Ascending aorta (tissue), 2 donors: ENCODE measurements around the gene ZNF311. TPM values are rescaled to one million over a fixed set of nuclear protein-coding genes. Genes with fewer than 3 reads are reported as not detected.

ENCODE experiments used
- DNase-seq, 2 donors: peaks; one replicate each; pipeline ENCODE4 v3.0.0-alpha.2; 2019; ENCODE audit warnings: low spot score in 2 of 2
- H3K27ac ChIP-seq, 2 donors: fragments of 200-600 bp; sonication (generic); one replicate each; pipeline ENCODE4 v1.5.1; 2016 to 2017; ENCODE audit warnings: mild to moderate bottlenecking in 1 of 2
- H3K27me3 ChIP-seq: fragments of 200-600 bp; sonication (generic); one replicate; pipeline ENCODE4 v1.5.1; 2017
- H3K36me3 ChIP-seq, 2 donors: fragments of 200-600 bp; sonication (generic); one replicate each; pipeline ENCODE4 v1.5.1; 2016
- H3K4me1 ChIP-seq, 2 donors: fragments of 200-600 bp; sonication (generic); one replicate each; pipeline ENCODE4 v1.5.1; 2016 to 2017; ENCODE audit warnings: mild to moderate bottlenecking in 1 of 2
- H3K4me3 ChIP-seq, 2 donors: fragments of 200-600 bp; sonication (generic); one replicate each; pipeline ENCODE4 v1.5.1; 2016 to 2017; ENCODE audit warnings: mild to moderate bottlenecking in 1 of 2
- H3K9me3 ChIP-seq, 2 donors: fragments of 200-600 bp; sonication (generic); one replicate each; pipeline ENCODE4 v1.5.1; 2016
- intact Hi-C: fragments of 100-400 bp; cut with DNase I; formaldehyde crosslinking; loops from one replicate; pipeline ENCODE4 v1.15.1; 2023
- total RNA-seq: library from RNA; depleted of rRNA; stranded (reverse); fragments of >200 nt; gene quantifications from one replicate; pipeline ENCODE4 v1.1.0, GENCODE V29; 2016
- TF ChIP-seq, protein P1 (sequence below), 3 experiments: fragments of 200-600 bp in 2 of 3; fragments of 450-650 bp in 1 of 3; sonication (generic) in 2 of 3; IDR thresholded peaks; one replicate each; pipeline ENCODE4 v1.5.1; 2016 to 2019; ENCODE audit warnings: antibody characterized with exemption in 3 of 3, mild to moderate bottlenecking in 1 of 3, moderate library complexity in 1 of 3

ZNF311 gene
- total RNA-seq, 1 donor from 2014 or later = not detected

DNA sequence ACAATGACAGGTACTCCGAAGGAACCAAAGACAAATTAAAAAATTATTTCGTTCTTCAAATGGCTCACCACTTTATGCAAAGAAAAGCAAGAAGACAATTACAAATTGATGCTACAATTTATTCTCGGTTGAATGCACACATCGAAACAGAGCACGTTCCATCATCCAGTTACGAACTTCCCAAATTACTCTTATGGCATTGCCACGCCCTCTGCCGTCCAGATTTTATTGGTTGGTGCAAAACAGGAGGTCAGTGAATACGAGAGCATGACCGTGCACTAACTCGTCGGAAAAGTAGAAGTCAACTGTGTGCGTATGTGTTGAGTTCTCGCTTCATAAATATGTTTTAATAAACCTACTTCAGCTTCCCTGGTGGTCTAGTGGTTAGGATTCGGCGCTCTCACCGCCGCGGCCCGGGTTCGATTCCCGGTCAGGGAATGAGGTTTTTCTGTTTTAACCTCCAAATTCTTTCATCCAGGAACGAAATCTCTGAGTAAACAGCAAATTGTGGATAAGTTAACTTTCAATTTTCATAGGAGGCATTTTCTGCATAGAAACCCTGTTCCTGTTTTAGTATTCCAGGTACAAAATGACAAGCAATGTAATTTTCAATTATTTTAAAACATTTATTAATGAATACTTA, 23.2 kb downstream of the ZNF311 start:
- H3K4me1 ChIP-seq = no peaks in the 10 kb centered on the region
- TF ChIP-seq, protein P1, sequence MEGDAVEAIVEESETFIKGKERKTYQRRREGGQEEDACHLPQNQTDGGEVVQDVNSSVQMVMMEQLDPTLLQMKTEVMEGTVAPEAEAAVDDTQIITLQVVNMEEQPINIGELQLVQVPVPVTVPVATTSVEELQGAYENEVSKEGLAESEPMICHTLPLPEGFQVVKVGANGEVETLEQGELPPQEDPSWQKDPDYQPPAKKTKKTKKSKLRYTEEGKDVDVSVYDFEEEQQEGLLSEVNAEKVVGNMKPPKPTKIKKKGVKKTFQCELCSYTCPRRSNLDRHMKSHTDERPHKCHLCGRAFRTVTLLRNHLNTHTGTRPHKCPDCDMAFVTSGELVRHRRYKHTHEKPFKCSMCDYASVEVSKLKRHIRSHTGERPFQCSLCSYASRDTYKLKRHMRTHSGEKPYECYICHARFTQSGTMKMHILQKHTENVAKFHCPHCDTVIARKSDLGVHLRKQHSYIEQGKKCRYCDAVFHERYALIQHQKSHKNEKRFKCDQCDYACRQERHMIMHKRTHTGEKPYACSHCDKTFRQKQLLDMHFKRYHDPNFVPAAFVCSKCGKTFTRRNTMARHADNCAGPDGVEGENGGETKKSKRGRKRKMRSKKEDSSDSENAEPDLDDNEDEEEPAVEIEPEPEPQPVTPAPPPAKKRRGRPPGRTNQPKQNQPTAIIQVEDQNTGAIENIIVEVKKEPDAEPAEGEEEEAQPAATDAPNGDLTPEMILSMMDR (IDR thresholded peaks at IDR 0.05) = peak in 1 of 3 experiments; percentile 18
- no peaks in the 10 kb centered on the region for H3K9me3 ChIP-seq
- peak overlapping the region; percentile 63 to 64 for H3K4me3 ChIP-seq
- DNase-seq = peak; percentile 79 to 96
- intact Hi-C loops = loop anchor here (1.0 to 10.0 kb wide), 9 partner anchors 37 to 1847 kb away; a partner anchor contains a TSS
- no peaks in the 10 kb centered on the region for H3K36me3 ChIP-seq
- H3K27me3 ChIP-seq = no peaks in the 10 kb centered on the region
- H3K27ac ChIP-seq = peak overlapping the region; percentile 74 to 79

DNA sequence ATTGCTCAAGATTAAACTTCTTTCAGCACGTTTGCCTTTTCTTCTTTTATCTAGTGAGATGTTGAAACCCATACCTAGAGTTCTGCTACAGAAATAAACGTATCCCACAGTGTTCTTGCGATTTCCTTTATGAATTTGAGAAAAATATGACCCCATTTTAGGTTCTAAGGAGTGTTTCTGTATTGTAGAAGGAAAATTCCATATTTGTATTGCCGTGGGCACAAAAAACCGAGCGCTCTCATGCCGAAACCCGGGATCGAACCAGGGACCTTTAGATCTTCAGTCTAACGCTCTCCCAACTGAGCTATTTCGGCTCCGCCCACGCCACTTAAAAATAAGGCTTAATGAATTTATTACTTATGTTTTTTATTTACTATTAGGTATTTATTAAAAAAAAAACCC, 23.7 kb downstream of the ZNF311 start:
- H3K27me3 ChIP-seq = no peaks in the 10 kb centered on the region
- intact Hi-C loops = loop anchor here (1.0 to 10.0 kb wide), 7 partner anchors 36 to 1847 kb away; a partner anchor contains a TSS
- H3K4me3 ChIP-seq = peak overlapping the region; percentile 63 to 64
- peak overlapping the region; percentile 74 to 79 for H3K27ac ChIP-seq
- H3K36me3 ChIP-seq = no peaks in the 10 kb centered on the region
- no peaks in the 10 kb centered on the region for H3K4me1 ChIP-seq
- DNase-seq = peak in 1 of 2 donors; percentile 85
- TF ChIP-seq, protein P1 (IDR thresholded peaks at IDR 0.05) = no peak
- H3K9me3 ChIP-seq = no peaks in the 10 kb centered on the region

DNA sequence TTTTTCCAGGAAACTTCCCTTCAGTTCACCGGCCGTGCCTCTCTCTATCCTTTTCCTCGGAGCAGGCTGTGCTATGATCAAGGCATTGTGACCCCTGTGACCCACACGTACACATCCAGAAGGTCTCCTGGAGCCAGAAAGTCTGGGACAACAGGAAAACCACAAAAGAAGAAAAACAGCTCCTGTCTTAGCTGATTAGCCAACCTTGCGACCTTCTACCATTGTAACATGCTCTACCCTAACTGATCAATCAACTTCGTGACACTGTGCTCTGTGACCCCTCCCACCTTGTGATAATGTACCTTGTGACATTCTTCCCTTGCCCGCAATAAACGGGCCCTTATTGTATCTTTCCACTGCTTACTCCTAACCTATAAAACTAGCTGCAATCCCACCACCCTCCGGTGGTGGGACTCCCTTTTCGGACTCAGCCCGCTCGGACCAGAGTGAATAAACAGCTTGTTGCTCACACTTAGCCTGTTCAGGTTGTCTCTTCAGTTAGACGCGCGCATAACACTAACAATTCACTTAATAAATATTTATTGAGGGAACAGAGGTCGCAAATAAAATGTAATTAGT, 24.2 kb downstream of the ZNF311 start:
- Histone ChIP-seq H3K4me3 (peak overlapping the region; percentile 63 to 64), H3K9me3 (no peaks in the 10 kb centered on the region), H3K27ac (peak overlapping the region; percentile 74 to 79), H3K36me3 (no peaks in the 10 kb centered on the region), H3K4me1 (no peaks in the 10 kb centered on the region), H3K27me3 (no peaks in the 10 kb centered on the region)
- DNase-seq = peak in 1 of 2 donors; percentile 83
- intact Hi-C loops = loop anchor here (1.0 to 10.0 kb wide), 7 partner anchors 36 to 1846 kb away; a partner anchor contains a TSS
- TF ChIP-seq, protein P1 (IDR thresholded peaks at IDR 0.05) = peak; percentile 17 to 41 (median 32)

DNA sequence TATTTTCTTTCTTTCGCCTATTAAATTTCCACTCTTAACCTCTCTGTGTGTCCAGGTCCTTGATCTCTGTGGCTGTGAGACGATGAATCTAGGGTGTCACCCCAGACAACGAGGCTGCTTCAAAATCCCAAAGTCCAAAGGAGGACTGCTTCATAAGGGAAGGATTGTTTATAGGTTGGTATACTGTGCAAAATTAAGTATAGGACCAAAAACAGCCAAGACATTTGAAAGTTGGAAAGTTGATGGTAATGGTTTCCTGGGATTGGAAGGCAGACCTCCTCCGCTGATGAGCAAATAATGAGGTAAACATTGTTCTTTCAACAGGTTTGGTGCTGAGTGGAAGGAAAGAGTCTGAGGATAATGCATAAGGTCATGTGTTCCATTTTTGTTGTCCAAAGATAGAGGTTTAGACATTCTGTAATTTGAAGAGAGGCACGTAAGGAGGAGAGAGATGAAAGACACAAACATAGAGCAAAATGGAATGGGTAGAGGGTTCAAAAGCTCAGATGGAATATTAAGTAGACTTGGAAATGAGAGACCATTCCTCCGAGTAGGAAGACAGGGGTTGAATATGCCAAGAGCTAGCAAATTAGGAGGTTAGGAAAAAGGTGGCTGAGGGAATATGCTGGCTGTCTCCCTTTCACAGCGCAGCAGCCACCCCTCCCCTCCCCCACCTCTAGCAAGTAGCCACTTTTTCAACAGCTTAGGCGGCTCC, 24.8 kb downstream of the ZNF311 start:
- TF ChIP-seq, protein P1 (IDR thresholded peaks at IDR 0.05) = no peak
- Histone ChIP-seq H3K9me3 (no peaks in the 10 kb centered on the region), H3K36me3 (no peaks in the 10 kb centered on the region), H3K27me3 (no peaks in the 10 kb centered on the region), H3K27ac (peak overlapping the region; percentile 74 to 79), H3K4me1 (no peaks in the 10 kb centered on the region), H3K4me3 (peak overlapping the region; percentile 63 to 64)
- no peak for DNase-seq
- intact Hi-C loops = loop anchor here (5.0 to 10.0 kb wide), 4 partner anchors 843 to 1845 kb away; a partner anchor contains a TSS

DNA sequence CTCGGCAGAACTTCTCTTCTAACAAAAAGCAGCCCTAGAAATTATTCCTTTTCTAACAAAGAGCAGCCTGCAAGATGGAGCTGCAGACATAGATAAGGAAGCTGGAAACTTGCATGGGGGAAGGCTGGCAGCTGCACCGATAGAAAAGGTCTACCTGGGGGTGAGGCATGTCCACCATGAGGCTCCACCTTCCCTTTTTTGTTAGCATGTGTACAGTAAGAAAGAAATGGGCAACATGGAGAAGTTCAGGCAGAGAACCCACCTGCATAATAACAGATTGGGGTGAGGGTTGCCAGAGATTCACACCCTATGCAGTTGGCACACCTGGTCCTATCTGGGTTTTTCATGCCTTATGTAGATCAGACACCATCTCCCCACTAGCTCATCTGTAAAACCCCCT, 25.4 kb downstream of the ZNF311 start:
- no peaks in the 10 kb centered on the region for H3K9me3 ChIP-seq
- intact Hi-C loops = loop anchor here (5.0 to 10.0 kb wide), 4 partner anchors 842 to 1845 kb away; a partner anchor contains a TSS
- H3K36me3 ChIP-seq = no peaks in the 10 kb centered on the region
- no peaks in the 10 kb centered on the region for H3K27me3 ChIP-seq
- H3K27ac ChIP-seq = no peak overlapping the region
- TF ChIP-seq, protein P1 (IDR thresholded peaks at IDR 0.05) = no peak
- no peak overlapping the region for H3K4me3 ChIP-seq
- DNase-seq = no peak
- no peaks in the 10 kb centered on the region for H3K4me1 ChIP-seq
